ENCODE results near the gene HS3ST5.

DNA sequence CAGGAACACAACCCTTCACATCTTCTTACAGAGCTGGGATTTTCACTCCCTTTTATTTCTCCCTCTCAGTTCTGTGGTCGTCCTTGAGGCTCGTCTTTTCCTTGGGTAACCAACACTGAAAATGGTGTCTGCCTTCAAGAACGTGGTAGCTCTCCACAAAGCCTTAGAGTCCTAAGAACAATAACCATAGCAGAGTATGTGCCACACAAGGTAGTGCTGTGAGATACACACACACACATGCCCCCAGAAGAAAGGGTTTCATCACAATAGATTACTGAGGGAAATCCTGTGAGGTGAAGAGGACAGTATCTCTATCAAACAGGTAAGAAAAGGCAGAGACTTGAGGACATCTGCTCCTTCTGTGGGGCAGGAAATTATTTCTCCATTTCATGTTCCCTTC is 267.0 kb downstream of the HS3ST5 start:
- TF ChIP-seq, protein P1, sequence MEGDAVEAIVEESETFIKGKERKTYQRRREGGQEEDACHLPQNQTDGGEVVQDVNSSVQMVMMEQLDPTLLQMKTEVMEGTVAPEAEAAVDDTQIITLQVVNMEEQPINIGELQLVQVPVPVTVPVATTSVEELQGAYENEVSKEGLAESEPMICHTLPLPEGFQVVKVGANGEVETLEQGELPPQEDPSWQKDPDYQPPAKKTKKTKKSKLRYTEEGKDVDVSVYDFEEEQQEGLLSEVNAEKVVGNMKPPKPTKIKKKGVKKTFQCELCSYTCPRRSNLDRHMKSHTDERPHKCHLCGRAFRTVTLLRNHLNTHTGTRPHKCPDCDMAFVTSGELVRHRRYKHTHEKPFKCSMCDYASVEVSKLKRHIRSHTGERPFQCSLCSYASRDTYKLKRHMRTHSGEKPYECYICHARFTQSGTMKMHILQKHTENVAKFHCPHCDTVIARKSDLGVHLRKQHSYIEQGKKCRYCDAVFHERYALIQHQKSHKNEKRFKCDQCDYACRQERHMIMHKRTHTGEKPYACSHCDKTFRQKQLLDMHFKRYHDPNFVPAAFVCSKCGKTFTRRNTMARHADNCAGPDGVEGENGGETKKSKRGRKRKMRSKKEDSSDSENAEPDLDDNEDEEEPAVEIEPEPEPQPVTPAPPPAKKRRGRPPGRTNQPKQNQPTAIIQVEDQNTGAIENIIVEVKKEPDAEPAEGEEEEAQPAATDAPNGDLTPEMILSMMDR (IDR thresholded peaks at IDR 0.05; ENCODE audit: low read depth, low read length): no peak
- TF ChIP-seq EZH2phosphoT487 (IDR thresholded peaks at IDR 0.05; ENCODE audit: low read depth): no peak

All from OCI-LY3 (cell line).